HCEC 1CT (cell line): Measurements from ENCODE around the gene MED12L.

Experiments used
- DNase-seq: peaks from one replicate; pipeline ENCODE4 v3.0.0-alpha.2; 2017

The MED12L gene

DNA sequence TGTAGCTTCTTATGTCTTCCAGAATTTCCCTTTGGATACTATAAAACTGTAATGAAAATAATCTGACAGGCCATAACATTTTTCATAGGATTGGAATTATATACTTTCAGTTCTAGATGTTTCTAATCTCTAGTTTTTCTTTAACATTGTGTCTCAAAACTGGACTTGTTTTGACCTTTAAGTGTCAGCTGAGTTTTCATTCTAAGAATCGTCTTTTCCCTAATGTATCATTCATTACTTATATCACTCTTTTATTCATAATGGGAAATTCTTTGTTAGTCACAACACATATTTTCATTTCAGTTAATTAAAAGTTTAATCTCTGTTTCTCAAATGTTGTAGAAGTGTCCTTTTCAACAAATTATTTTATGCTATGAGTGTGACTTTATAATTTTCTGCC is 105.6 kb downstream of the MED12L start:
- DNase-seq, result no peak

DNA sequence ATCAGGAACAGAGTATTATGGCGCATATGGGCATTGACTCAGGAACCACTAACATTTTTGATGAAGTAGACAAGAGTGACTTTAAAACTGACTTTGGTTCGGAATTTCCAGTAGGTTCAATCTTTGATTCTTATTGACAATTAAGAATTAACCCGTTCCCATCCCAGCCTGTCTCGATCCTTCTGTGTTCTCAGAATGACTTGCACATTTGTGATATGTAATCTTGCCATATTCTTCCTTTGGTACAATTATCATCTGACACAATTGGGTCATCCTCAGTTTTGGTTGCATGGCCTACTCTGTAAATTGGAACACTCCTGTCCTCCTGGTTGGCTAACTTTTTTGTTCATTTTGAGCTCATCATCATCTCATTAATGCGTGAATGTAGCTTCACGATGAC is 107.1 kb downstream of the MED12L start:
- DNase-seq, result no peak

DNA sequence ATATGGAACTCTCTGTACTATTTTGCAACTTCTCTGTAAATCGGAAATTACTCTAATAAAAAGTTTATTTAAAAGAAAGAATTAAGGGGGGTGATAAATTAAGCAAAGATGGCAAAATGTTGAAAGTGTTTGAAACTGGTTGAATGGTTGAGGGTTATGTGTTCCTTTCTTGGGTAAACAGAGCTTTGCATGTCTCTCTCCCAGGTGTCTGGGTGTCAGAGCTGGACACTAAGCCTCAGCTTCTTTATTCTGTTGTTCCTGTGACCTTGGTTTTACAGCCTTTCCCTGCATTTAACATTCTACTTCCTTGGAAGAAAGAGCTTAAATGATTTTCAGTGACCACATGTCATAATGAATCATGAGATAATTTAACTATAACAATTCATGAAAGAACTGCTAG is 110.4 kb downstream of the MED12L start:
- no peak for DNase-seq

DNA sequence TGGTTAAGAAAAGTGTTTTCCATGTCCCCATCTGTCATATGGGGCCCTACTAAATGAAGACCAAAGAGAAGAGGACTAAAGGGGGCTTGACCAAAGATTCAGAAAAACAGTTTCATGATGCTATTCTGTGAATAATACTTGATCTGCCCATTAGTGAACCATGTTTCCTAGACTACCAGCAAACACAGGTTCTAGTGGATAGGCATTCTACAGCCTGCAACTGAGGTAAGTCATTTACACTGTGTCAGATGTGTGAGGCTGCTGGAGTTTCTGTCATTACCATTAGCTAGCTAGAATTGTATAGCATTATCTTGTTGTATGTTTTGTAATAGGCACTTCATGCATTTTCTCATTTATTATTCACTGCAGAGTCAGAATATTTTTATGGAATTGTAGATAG is 111.0 kb downstream of the MED12L start:
- no peak for DNase-seq

DNA sequence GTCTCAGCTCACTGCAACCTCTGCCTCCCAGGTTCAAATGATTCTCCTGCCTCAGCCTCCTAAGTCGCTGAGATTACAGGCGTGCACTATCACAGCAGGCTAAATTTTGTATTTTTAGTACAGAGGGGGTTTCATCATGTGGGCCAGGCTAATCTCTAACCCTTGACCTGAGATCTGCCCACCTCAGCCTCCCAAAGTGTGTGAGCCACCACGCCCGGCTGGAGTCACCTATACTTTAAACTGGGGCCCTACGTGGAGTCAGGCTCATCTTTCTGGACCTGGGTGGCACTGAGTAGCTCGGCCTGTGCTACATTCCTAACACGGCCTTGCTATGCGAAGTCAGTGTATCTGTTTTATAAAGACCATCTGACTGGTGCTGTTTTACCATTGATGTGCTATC is 111.8 kb downstream of the MED12L start:
- no peak for DNase-seq

DNA sequence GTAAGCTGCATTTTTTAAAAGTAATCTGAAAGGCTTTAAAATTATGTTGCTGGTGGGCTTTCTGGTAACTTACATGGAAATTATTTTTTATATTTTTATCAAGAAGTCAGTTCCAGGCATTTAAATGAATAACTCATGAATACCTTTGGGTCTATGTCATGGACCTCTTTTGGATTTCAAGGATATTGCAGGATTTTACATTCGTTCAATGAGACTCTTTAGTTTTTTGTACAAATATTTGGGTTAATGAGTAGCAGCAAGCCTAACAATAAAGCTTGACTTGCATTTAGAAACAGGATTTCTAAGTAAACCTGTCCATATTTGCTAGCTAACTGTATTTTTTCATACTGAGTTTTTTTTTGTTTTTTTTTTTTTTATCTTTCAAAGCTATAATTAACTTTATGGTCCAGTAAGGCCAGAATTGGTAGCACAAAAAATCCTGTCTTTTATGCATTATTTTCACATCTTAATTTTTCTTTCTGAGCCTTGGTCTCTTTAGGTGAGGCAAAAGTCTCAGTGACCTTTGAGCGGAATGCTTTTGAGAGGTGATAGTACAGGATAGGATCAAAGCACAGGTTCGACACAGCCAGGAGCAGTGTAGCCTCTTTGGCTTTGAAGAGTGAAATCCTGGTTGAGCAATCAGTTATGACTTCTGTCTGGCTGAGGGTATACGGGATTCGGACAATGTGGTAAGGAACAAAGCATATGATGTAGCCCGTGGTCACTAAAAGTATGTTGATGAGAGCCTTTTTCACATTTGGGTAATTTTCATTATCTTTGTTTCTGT is 112.7 kb downstream of the MED12L start:
- DNase-seq, result peak; percentile 17

DNA sequence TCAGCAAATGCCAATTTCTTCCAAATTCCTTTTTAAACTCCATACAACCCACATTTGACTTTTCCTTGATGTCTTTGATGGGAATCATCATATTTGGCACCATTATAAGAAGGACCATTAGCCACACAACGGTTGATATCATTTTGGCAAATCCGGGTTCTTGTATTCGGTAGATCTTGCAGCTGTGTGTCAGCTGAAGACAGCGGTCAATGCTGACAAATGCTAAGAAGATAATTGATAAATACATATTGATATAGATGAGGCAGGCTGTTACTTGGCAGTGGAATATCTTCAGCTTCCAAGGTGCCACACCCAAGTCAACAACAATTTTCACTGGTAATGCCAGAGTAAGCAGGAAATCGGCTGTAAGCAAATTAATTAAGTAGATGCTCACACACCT is 113.4 kb downstream of the MED12L start:
- no peak for DNase-seq

DNA sequence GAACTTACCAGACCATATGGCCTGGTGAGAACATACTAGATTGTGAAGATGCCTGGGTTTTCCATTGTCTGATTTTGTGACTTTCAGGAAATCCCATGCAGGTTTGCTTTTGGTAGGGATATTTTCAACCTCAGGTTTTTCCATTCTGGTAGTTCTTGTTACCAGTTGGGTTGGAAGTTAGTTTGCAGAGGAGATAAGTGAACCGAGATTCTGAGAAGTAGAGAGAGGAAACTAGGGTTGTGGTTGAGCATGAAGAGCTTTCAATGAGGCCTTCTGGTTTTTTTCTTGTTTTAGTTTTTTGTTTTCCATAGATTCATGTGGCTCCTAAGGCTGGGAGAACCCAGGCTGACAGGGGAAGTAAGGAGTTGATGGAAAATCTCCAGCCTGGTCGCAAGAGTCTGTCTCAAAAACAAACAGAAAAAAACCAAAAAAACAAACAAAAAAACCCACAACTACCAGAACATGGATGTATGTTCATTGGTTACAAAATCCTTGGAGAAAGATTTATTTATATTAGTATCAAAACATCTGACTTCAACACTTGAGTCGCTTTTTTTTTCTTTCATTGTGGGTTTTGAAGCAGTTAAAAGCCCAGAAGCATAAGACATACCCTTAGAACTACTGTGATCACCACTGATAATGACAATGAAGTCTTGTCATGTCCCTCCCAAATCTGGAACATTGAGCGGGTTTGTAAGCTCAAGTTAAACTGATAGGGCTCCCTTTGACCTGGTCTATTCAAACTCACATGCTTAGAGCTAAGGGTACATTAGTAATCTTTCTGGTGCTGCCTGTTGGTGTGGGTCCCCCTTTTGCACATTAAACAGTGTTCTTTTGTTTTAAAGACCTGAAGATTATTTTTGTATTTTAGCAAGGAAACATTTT is 114.3 kb downstream of the MED12L start:
- no peak for DNase-seq

DNA sequence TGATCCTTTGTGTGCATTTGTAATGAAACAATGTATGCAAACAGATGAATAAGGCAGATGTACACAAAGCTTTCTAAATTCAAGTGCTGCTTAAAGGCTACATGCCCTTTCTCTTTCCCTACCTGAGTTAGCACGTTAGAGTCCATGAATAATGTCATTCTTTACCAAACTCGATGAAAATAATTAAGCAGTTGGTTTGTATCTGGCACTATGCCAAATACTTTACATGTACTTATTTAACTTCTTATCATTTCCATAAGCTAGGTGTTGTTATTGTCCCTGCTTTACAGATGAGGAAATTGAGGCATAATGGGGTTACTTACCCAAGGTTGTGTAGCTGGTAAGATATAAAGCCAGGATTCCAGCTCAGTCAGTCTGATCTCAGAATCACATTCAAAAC is 115.1 kb downstream of the MED12L start:
- no peak for DNase-seq

DNA sequence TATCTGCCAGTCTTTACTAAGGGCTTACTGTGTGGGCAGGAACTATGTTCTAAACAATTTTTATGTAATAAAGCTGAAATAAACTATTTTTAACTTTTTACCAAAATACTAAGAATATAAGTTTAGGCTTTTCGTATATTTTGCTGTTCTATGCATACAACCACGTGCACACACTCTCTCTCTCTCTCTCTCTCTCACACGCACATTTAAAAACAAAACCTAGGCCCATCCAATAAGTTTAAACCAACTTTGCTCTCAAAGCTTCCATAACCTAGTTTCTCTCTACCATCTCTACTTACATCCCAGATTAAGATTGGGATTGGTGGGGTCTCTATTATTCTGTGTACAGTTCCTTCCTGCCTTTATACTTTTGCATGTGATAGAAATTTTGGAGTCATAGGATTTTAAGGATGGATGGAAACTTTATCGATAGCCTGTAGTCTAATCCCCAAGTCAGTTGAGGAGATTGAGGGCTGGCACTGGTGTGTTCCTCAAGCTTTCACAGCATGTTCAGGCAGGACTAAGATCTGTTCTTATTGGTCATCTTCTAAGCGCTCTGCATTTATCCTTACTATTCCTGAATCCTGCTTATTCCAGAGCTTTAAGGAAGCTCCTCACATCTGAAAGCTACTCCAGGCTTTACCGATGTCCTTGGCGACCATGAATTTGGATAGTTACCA is 115.7 kb downstream of the MED12L start:
- no peak for DNase-seq

DNA sequence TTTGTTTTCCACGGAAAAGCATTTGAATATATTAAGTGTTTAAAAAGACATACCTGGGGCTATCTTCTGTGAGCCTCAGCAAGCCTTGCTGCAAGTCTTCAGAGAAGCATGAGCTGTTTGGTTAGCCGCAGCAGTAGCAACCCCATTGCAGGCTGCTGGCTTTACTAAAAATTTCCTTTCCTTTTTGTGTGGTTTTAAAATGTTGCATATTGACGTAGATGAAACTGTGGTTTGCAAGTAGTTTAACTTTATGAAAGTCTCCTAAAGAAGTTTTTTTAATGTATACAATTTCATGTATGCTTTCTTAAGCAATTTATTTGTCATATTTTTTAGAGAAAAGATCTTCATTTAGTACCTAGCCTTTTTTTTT is 117.6 kb downstream of the MED12L start, which contains the start of gene GPR171:
Gene GPR171 (minus strand): TSS at position 166 of the 370 bp plus-strand sequence. CDS start 3,830 bp downstream, outside the sequence.
- DNase-seq, result no peak

DNA sequence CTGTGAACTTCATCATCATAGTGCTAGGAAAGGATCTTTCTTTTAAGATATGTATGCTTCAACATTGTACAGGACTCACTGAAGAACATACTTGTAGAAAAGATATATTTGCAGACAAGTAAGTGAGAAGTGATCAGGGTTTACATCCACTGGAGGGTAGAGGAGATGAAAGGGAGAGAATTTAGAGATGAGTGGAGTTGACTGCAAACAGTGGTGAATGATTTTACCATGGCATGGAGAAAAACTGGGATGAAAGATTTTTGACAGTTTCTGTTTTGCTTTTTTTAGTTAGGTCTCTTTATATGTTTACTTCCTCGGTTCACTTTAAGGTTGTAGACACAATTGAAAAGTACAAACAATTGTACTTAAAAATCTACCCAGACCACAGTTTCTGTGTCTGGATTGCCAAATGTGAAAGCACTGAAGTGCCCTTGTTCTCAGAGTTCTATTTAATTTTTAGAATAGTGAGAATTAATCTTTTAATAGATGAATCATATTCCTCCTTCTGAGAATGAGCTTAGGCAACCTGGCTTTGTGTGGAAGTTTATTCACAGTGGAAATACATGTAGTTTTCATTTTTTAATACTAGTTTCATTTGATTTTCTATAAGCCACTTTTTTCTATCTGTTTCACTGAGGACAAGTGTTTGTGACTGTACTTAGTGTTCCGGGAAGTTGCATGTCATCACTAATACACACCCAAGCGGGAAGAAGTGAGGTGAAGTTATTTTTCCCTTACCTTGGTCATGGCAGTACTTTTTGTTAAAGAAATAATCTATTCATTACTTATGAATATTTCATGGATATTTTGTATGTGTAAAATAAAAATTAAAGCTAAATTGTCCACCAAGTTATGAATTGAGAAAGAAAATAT is 119.3 kb downstream of the MED12L start:
- DNase-seq, result no peak

DNA sequence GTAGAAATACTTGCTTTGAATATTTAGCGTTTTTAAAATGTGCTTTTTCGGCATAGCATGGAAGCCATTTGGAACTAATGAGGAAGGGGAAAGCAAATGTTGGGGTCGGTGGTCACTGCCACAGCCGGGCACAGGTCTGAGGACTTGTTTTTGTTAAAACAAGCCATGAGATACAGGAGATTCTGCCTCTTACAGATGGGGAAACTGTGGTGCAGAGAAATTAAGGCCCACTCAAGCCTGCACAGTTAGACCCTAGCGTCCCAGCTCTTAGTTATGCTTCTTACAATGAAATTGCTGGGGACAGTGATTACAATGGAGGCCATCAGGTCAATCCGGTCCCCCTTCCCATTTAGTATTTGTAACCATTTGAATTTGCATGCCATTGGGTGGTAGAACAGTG is 120.0 kb downstream of the MED12L start:
- DNase-seq, result no peak

DNA sequence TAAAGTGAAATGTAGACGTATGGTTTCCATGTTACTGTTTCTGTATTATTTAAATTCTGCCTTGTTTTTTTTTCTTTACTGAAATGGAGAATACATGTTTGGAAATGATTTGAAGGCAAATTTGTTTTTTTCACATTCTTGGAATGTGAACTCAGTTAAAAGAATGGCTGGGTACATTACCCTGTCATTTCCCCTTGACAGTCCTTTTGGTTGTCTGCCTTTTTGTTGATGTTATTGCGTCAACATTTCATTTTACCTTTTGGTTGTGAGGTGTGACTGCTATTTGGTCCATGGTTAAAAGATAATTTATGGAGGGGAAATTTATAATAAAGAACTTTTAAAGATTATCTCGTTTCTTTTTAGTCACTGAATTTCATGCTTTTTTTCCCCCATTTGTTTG is 120.7 kb downstream of the MED12L start:
- no peak for DNase-seq

DNA sequence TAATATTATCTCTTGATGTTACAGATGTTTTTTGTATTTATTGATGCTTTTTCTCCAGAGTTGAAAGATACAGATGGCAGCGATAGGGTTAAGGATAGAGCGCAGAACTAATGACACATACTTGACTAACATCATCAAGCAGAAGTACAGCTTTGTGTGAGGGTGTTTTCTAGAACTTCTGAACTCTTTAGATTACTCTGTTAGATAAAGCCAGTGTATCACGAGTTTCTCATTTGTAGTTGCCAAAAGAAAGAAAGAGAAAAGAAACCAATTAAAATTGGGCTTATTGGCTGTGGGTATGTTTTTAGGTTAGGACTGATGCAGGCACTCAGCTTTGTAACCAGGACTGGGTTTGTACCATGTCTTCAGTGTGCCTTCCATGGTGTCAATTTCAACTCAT is 124.2 kb downstream of the MED12L start:
- no peak for DNase-seq

DNA sequence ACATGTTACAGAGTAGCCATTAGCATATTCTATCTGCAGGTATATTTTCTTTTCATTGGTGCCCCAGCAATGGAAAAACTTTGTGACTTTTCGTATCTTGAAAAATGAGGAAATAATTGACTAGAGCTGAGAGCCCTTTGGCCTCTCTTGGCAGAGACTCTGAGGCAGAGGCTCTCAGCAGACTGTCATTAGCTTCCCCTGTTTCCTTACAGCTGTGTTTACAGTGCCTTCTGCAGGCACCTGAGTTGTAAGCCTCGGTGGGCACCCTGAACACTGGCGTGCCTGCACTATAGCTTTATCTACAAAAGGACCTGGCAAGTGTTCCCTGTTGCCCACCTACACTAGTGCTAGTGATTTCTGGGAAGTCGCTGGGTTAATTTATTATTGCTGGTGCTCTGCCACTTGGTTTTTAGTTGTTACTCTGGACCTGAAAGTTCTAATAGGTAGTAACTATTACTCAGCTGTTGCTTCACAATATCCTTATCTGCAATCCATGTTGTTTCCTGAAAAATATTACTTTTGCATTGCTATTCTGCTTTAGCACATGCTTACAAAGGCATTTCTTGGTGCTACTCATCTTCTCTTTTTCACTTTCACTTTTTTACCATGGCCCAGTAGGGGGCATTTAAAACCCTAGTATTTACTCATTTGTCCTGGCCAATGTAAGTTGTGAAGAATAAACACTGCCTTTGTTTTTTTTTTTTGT is 125.4 kb downstream of the MED12L start:
- DNase-seq, result no peak

DNA sequence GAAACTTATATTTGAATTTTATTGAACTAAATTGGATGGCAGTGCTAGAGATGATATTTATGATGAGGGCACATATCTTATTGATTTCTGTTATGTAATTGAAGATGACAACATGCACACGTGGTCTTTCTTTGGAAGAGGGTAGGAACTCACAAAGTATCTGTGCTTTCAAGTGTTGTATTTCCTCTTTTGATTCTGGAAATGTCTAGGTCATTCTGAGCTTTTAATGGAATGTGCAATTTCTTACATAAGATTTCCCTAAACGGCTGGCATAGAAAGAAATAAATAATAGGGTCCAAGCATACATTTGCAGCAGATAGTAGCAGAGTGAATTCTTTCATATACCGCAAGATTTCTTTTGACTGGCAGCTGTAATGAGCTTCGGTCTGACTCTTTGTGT is 127.7 kb downstream of the MED12L start:
- no peak for DNase-seq

DNA sequence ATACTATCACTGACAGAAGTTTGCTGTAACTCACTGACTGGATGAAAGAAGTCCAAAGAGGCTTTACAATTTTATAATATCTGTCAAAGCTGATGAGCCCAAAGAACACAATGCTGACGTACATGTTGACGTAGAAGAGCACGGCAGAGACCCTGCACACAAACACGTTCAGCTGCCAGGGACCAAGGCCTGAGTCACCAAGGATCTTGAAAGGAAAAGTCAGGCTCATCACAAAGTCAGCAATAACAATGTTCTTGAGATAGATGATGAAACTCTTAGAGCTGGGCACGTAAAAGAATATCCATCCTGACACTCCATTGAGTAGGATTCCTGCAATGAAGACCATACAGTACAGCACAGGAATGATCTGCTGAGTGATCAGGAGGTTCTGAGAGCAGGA is 128.4 kb downstream of the MED12L start:
- DNase-seq, result peak; percentile 34

DNA sequence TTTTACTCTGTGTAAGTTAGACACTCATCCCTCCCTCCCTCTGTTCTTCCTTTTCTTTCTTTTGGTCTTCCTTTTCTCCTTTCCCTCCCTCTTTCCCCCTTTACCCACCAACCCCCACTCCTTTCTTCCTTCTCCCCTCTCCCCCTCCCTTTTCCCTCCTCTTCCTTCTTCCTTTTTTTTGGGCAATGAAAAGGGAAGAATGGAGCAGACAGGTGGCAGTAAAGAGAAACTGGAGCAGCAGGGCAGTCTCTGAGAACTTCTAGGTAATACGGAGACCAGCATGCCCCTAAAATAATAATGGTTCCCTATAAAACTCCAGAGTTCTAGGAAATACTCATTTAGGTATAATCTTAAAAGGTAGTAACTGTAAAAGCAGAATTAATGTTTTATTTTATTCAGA is 129.0 kb downstream of the MED12L start:
- no peak for DNase-seq

DNA sequence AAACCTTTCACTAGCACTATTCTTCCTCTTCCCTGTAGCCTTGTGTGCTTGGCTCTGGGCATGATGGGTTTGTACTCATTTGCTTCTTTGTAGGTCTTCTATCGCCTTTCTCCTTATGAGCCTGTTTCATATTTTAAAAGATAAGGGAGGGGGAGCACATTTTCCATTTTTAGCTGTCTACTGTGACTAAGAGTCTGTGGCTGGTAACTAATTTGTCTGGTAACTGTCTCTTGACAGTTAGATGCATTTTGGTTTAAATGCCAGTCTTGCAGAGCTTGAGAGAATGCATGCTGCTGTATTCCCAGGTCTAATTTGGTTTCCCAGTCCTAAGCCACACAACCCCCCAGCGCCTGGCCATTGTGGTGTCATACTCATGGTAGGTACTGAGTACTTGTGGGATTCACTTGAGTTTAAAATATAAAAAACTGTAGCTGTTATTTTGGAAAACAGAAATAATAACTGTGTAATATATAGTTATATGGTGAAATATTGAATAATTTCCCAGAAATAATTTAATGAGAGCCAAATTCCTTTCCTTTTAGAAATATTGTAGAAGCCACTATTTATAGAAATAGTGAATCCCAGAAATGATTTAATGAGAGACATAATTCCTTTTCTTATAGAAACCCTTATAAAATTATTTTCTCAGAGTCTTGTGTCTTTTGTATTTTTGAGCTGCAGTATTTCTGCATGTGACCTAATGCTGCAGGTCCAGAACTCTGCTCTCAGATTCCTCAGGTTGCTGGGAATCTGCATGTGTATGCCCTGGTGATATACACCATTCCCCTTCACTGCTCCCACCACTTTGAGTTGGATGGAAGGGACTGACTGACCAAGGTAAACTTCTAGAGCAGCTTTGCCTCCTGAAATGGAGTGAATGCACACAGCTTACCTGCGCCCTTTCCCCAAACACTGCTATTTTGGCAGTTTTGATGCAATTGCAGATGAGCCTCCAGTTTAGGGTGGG is 131.5 kb downstream of the MED12L start:
- no peak for DNase-seq

DNA sequence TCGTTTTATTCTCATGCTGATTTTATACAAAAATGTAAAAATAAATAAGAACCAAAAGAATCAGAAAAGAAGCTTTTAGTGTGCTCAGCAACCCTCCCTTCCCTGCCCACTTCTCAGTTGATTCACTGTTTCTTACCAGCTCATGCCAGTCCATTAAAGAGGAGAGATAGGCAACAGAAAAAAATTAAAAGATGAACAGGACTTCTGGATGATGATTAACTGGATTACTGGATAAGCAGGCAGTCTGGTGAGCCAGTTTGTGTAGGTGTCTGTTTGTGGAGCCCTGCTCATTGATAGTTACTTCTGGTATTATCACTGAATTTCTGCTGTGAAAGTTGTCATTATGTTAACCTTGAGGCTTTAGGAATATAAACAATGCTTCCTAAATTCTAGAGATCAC is 132.7 kb downstream of the MED12L start:
- DNase-seq, result no peak
